ENCODE measurements around the gene RERE. TPM values are rescaled to one million over a fixed set of nuclear protein-coding genes. Genes with fewer than 3 reads are reported as not detected.

The RERE gene
- total RNA-seq, 1 experiment from 2014 or later = 40.6 TPM

DNA sequence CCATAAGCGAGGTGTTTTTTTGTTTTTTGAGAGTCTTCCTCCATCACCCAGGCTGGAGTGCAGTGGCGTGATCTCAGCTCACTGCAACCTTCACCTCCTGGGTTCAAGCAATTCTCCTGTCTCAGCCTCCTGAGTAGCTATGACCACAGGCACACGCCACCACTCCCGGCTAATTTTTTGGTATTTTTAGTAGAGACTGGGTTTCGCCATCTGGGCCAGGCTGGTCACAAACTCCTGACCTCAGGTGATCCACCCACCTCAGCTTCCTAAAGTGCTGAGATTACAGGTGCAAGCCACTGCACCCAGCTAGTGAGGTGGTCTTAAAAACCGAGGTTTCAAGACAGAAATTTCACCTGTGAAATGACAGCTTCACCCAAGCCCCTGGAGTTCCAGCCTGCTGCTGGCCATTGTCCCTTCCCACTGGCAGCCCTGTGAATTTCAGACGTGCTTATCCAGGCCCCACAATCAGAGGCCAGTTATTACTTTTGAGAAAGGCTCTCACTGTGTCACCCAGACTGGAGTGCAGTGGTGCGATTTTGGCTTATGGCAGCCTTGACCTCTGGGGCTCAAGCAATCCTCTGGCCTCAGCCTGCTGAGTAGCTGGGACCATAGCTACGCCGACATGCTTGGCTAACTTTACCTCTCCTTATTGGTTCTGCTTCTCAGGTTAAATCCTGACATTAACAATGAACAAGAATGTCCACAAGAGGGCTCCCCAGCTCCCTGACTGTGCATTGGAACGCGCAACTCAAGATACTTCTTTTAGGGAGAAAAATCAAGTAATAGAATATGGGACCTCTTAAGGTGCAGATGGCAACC, 41.7 kb upstream of the RERE start:
- Histone ChIP-seq H3K27me3 (ENCODE audit: insufficient read depth, low read length) (no peaks in the 10 kb centered on the region), H4K20me1 (ENCODE audit: insufficient read depth) (peaks cover 44% of the 10 kb centered on the region), H3K4me3 (replicated peaks in 1 of 2; ENCODE audit: low read depth in 1 of 2, low read length in 2 of 2) (no peak overlapping the region), H3K4me1 (ENCODE audit: control insufficient read depth in 1 of 2, insufficient read depth in 2 of 2, low read length in 2 of 2) (peaks cover 2 to 37% of the 10 kb centered on the region in 2 experiments; a peak in 2 of 4 replicates), H3K27ac (ENCODE audit: low read depth, low read length) (peak overlapping the region; percentile 19; the same call in 1 of the 2 replicates), H3K4me2 (ENCODE audit: low read length) (no peak overlapping the region), H3K9me3 (ENCODE audit: control insufficient read depth in 1 of 2, insufficient read depth in 1 of 2, low read depth in 1 of 2, low read length in 2 of 2) (no peaks in the 10 kb centered on the region), H3K36me3 (ENCODE audit: control insufficient read depth in 1 of 2, insufficient read depth in 2 of 2, low read length in 2 of 2) (peaks cover 44 to 51% of the 10 kb centered on the region in 2 experiments), H2AFZ (ENCODE audit: low read depth, low read length, poor library complexity, severe bottlenecking) (no peak overlapping the region), H3K9me2 (ENCODE audit: insufficient read depth) (no peaks in the 10 kb centered on the region), H3K79me2 (ENCODE audit: insufficient read depth, low read length) (peaks cover 40% of the 10 kb centered on the region), H3K9ac (ENCODE audit: low read length) (no peak overlapping the region)
- DNase-seq (ENCODE audit: low read depth, low spot score) = no peak
- CTCF ChIA-PET = interaction anchor here (0.7 to 10.3 kb wide), 5 partner anchors 8 to 146 kb away, joined by 3 to 103 read pairs (median 5); no protein-coding TSS in a partner anchor
- POLR2A ChIA-PET = interaction anchor here (0.6 to 1.7 kb wide), 5 partner anchors 10 to 25 kb away, joined by 3 to 7 read pairs (median 5); no protein-coding TSS in a partner anchor
- BruUV-seq (replicated peaks) = no TSS peak
- TF ChIP-seq, protein P1, sequence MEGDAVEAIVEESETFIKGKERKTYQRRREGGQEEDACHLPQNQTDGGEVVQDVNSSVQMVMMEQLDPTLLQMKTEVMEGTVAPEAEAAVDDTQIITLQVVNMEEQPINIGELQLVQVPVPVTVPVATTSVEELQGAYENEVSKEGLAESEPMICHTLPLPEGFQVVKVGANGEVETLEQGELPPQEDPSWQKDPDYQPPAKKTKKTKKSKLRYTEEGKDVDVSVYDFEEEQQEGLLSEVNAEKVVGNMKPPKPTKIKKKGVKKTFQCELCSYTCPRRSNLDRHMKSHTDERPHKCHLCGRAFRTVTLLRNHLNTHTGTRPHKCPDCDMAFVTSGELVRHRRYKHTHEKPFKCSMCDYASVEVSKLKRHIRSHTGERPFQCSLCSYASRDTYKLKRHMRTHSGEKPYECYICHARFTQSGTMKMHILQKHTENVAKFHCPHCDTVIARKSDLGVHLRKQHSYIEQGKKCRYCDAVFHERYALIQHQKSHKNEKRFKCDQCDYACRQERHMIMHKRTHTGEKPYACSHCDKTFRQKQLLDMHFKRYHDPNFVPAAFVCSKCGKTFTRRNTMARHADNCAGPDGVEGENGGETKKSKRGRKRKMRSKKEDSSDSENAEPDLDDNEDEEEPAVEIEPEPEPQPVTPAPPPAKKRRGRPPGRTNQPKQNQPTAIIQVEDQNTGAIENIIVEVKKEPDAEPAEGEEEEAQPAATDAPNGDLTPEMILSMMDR (IDR thresholded peaks at IDR 0.05 in 2 of 3, conservative IDR thresholded peaks at IDR 0.05 in 1 of 3; ENCODE audit: borderline replicate concordance in 1 of 3, insufficient read depth in 1 of 3, low read depth in 2 of 3, low read length in 2 of 3) = peak; percentile 41 to 81 (median 50); a peak in 5 of 6 replicates
- TF ChIP-seq, protein P2, sequence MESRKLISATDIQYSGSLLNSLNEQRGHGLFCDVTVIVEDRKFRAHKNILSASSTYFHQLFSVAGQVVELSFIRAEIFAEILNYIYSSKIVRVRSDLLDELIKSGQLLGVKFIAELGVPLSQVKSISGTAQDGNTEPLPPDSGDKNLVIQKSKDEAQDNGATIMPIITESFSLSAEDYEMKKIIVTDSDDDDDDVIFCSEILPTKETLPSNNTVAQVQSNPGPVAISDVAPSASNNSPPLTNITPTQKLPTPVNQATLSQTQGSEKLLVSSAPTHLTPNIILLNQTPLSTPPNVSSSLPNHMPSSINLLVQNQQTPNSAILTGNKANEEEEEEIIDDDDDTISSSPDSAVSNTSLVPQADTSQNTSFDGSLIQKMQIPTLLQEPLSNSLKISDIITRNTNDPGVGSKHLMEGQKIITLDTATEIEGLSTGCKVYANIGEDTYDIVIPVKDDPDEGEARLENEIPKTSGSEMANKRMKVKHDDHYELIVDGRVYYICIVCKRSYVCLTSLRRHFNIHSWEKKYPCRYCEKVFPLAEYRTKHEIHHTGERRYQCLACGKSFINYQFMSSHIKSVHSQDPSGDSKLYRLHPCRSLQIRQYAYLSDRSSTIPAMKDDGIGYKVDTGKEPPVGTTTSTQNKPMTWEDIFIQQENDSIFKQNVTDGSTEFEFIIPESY (IDR thresholded peaks at IDR 0.05; ENCODE audit: extremely low read depth, insufficient replicate concordance, low read length) = no peak
- TF ChIP-seq SRF (IDR thresholded peaks at IDR 0.05; ENCODE audit: low read depth) (no peak), FOSL1 (IDR thresholded peaks at IDR 0.05; ENCODE audit: low read depth) (no peak), EZH2phosphoT487 (IDR thresholded peaks at IDR 0.05; ENCODE audit: borderline replicate concordance) (no peak), EGR1 (IDR thresholded peaks at IDR 0.05; ENCODE audit: low read depth) (no peak), EZH2 (IDR thresholded peaks at IDR 0.05) (no peak), TCF7L2 (IDR thresholded peaks at IDR 0.05; ENCODE audit: borderline replicate concordance, extremely low read depth, insufficient read depth, insufficient read length) (no peak), CBX3 (IDR thresholded peaks at IDR 0.05; ENCODE audit: low read depth) (peak; percentile 53; the same call in 1 of the 2 replicates), RAD21 (IDR thresholded peaks at IDR 0.05; ENCODE audit: low read depth) (peak; percentile 60), SIN3A (IDR thresholded peaks at IDR 0.05; ENCODE audit: low read depth) (peak; percentile 67; the same call in 1 of the 2 replicates), POLR2A (IDR thresholded peaks at IDR 0.05; ENCODE audit: borderline replicate concordance, extremely low read depth, insufficient read depth, insufficient read length) (no peak), POLR2AphosphoS5 (IDR thresholded peaks at IDR 0.05; ENCODE audit: low read depth, low read length) (peak; percentile 41), JUND (IDR thresholded peaks at IDR 0.05) (0 out of 2 replicates have a peak, but pooled peaks have one; percentile 18), CEBPB (IDR thresholded peaks at IDR 0.05; ENCODE audit: low read depth) (no peak)
- TF ChIP-seq, protein P3, sequence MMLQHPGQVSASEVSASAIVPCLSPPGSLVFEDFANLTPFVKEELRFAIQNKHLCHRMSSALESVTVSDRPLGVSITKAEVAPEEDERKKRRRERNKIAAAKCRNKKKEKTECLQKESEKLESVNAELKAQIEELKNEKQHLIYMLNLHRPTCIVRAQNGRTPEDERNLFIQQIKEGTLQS (IDR thresholded peaks at IDR 0.05) = no peak; the same call in 1 of the 2 replicates
- TF ChIP-seq, protein P4, sequence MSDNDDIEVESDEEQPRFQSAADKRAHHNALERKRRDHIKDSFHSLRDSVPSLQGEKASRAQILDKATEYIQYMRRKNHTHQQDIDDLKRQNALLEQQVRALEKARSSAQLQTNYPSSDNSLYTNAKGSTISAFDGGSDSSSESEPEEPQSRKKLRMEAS (IDR thresholded peaks at IDR 0.05) = 0 out of 2 replicates have a peak, but pooled peaks have one; percentile 7
- RAD21 ChIA-PET (ENCODE audit: low non-redundant PET in 1 of 2, low total read pairs in 2 of 2, uncharacterized antibody in 2 of 2, unreplicated experiment in 2 of 2) = interaction anchor here in 1 of 2 experiments (0.6 to 2.0 kb wide), 2 partner anchors 38 to 146 kb away, joined by 3 to 5 read pairs; no protein-coding TSS in a partner anchor
- intact Hi-C loops (cut with micrococcal nuclease) = no loop called here
- peak; percentile 63 for ATAC-seq
